ENCODE data around the gene AOPEP.
A peak's percentile ranks its signal among the peaks of the same experiment; 100 is the strongest.
"Not testable (repeated sequence)": the region's sequence is repeated elsewhere in the genome, so short reads cannot be mapped to it uniquely, and the experiment has no call there.

The AOPEP gene

DNA sequence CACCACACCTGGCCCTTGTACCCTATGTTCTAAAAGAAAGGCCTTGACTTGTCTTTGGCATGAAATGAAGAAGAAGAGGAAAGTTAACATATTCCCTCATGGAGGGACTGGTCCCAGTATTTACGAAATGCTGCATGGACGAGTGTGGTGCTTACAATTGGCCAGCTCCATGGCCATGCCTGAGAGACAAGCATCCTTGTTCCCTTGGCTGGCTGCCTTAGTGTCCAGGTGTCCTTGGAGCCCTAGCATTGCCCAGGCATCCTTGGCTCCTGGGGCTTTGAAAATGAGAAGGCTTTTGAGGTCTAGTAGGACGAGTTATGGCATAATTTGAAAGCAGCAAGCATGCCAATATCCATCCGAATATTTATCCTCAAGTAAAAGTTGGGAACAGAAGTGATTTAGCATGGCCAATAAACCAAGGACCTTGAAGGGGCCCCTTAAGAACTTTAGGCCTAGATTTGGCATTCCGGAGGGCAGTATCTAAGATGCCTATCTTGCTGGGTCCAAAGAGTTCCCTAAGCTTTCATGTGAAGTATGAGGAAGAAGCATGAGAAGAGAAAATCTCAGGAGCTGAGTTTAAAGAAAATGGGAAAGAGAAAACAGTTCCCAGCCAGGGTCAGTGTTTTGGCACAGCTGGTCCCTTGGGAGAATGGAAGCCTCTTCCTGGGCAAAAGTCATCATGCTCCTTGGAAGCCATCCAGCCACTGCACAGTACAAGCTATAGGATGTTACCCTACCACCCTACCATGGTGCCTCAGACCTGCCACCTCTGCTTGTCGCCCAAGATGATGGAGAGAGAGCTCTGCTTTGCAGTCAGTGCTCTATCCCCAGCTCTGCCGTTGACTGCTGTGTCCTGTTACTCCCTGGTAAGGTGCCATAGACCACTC, 91.0 kb downstream of the AOPEP start:
- no peak for DNase-seq (ENCODE audit: low read depth in 2 of 2)

DNA sequence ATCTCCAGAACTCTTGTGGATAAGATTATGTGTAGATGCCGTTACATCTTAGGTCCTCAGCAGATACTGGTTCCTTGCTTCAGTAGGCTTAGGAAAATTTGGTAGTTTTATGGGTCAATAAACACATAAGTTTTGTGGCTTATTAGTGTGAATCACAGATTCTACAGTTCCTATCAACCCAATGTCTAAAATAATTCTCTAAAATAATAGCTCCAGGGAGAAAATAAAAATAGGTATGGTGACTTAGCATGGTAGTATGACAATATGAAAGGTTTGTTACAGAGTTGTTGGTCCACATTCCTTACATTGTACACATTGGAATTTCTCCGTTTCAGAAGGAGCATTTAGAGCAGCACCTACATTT, 91.7 kb downstream of the AOPEP start:
- no peak for DNase-seq (ENCODE audit: low read depth in 2 of 2)

GRCh38 chr9:94819161-94819687, 92.7 kb downstream of the AOPEP start:
- DNase-seq (ENCODE audit: low read depth in 2 of 2), result no peak

DNA sequence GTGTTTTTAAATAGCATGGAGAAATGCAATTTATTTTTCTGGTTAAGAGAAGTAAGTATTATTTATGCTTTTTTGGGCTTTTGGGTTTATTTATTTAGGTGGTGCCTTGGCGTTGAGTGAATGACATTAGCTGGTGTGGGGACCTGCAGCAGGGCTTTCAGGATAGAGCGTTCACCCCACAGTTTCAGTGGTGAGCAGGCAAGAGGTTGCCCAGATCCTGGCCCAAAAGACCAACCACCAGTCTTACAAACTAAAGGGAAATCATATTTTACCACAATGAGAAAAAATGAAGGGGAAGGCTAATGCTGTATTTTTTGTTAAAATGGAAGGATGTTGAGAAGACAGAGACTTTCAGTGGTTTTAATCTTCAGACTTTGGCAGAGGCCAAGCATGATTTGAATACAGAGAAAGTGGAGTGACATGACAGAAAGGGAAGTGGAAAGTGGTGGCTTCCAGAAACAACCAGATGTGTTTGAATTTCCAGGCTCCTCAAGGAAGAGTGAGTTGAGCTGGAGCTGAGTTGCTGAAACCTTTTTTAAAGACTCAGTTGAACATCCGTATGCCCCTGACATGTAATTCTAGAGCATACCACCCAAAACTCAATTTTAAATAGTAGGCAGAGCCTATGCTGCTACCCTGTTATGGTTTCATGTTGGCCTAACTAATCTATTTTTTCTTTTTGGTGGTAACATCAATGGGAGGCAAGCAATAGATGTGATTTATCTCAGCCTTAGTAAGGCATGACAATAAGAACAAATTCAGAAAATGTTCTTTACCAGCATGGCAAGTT, 94.8 kb downstream of the AOPEP start:
- DNase-seq (ENCODE audit: low read depth in 2 of 2), result no peak

- DNase-seq (ENCODE audit: low read depth in 2 of 2), result no peak
These were observed 95.8 kb downstream of the AOPEP start for GRCh38 chr9:94822273-94822672.

DNA sequence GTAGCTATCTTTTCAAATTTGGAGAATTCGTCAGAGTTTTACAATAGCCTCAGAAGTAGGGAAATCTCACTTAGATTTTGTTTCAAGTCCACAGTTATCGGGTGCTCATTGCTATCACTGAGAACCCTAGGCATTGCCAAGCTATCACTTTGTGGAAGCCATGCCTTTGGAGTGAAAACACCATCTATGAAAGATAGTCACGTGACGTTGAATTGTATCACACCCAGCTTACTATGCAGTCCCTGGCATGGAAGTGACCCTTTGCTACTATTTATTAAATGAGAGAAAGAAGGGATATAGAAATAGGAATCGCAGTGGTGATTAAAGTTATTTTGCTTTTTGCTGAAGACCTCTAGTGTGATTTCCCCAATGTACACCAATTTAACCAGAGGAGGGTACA, 97.2 kb downstream of the AOPEP start:
- no peak for DNase-seq (ENCODE audit: low read depth in 2 of 2)

GRCh38 chr9:94824411-94824810, 97.9 kb downstream of the AOPEP start:
- no peak for DNase-seq (ENCODE audit: low read depth in 2 of 2)

DNA sequence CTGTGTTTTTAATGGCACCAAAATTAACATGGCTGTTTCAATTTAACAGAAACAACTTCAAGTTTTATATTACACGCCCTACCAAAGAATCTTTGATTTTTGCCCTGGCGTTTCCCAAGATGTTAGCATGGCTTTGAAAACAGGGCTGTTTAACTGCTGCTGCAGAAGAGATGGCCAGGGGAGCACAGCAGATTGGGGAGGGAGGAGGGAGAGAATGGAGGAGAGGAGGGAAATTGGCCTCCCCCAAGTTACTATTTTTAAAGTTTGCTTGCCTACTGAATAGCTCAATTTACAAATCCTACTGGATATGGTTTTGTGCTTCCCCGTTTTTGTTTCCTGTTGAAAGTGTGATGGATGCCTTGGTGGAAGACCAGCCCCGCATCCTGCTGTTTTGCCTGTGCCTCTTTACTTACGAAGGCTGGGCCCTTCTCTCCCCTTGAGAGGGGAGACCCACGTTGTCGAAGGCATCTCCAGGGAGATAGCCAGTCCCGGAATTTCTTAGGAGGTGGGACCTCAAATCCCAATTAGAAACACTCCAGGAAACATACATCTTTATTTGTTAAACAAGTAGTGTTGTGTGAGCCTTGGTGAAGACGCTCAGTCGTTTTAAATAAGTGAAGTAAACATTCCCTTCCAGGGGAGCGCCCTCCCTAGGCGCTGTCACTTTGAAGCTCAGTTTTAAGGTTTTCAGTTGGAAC, 98.6 kb downstream of the AOPEP start:
- no peak for DNase-seq (ENCODE audit: low read depth in 2 of 2)

- no peak for DNase-seq (ENCODE audit: low read depth in 2 of 2)
These were observed 99.1 kb downstream of the AOPEP start for GRCh38 chr9:94825611-94825958.

DNA sequence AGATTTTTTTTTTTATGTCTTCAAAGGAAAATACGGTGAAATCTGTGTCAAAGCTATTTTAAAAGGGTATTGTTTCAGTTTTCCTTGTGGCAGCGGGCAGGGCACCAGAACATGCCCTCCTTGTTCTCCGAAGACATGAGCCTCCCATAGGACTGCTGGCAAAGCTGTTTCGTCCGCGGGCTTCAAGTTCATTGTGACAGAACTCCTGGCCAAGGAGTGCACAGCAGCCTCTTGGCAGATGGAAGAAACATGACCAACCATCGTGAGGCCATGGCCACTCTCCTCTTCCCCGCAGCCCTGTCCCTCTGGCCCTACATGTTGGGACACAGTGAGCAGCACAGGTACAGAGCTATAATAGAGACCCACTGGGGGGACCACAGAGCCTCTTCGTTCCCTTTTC, 99.5 kb downstream of the AOPEP start:
- no peak for DNase-seq (ENCODE audit: low read depth in 2 of 2)

DNA sequence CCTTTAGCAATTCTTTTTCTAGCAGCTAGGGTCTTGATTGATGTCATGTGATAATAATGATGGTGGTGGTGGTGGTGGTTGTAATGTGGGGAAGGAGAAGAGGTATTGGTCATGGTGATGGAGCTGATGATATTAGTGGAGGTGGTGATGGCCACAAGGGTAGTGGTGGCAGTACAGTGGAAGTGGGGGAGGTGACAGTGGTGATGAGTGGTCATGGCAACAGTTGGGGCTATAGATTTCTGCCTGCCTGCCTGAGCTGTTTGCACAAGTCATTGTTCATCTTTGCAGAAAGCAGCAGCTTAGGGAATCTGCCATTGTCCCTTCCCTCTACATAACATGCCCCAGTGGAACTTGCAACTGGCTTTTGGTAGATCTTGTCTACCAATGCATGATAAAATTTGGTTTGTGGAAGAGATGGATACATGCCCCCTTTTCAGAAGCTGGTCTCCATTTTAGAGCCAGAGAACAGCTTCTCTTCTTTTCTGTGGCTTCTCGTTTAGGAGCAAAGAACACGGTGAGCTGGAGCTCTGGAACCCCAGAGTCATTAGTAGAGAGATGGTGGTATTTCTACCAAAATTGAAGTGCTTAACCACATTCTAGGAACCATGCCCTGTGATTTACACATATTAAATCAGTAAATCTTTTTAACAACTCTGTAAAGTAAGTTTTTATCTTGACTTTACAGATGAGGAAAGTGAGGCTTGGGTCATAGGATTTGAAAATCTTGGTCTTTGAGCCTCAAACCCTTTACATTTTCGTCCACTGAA, 100.3 kb downstream of the AOPEP start:
- DNase-seq (ENCODE audit: low read depth in 2 of 2), result no peak

- no peak for DNase-seq (ENCODE audit: low read depth in 2 of 2)
These were observed 101.2 kb downstream of the AOPEP start for GRCh38 chr9:94827584-94828304.

GRCh38 chr9:94829380-94830070, 103.0 kb downstream of the AOPEP start:
- DNase-seq (ENCODE audit: low read depth in 2 of 2), result no peak

GRCh38 chr9:94830071-94830604, 103.6 kb downstream of the AOPEP start:
- DNase-seq (ENCODE audit: low read depth in 2 of 2), result not testable (repeated sequence)

GRCh38 chr9:94833802-94834201, 107.3 kb downstream of the AOPEP start:
- no peak for DNase-seq (ENCODE audit: low read depth in 2 of 2)

DNA sequence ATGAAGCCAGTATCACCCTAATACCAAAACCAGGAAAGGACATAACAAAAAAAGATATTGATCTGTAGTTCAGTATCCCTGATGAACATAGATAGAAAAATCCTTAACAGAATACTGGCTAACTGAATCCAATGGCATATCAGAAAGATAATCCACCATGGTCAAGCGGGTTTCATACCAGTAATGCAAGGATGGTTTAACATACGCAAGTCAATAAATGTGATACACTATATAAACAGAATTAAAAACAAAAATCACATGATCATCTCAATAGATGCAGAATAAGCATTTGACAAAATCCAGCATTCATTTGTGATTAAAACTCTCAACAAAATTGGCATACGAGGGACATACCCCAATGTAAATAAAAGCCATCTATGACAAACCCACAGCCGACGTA, 110.9 kb downstream of the AOPEP start:
- DNase-seq (ENCODE audit: low read depth in 2 of 2), result no peak

- DNase-seq (ENCODE audit: low read depth in 2 of 2), result peak in 1 of 2 donors; percentile 4
These were observed 112.9 kb downstream of the AOPEP start for GRCh38 chr9:94839398-94839797.

DNA sequence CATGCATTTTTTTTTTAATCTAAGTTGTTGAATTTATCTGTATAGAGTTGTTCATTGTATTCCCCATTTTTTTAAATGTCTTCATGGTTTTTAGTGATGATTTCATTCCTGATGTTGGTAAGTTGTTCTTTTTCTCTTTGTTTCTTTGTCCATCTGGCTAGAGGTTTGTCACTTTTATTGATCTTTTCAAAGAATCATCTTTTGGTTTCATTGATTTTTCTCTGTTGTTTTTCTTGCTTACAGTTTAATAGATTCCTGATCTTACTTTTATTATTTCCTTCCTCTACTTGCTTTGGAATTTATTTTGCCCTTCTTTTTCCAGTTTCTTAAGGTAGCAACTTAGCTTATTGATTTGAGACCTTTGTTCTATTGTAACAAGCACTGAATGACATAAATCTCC, 114.2 kb downstream of the AOPEP start:
- DNase-seq (ENCODE audit: low read depth in 2 of 2), result no peak

- DNase-seq (ENCODE audit: low read depth in 2 of 2), result no peak
These were observed 116.6 kb downstream of the AOPEP start for GRCh38 chr9:94843134-94843533.

DNA sequence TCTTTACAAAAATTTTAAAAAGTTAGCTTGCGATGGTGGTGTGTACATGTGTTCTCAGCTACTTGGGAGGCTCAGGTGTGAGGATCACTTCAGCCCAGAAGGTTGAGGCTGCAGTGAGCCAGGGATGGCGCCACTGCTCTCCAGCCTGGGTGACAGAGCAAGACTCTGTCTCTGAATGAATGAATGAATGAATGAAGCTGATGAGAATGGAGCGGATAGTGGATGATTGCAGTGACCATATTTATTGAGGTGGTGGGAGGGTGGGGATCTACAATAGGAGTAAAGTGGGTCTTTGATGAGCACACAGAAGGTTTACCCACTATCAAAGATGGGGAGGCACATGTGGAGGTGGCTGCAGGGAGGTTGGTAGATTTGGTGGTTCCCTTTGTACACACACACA, 120.2 kb downstream of the AOPEP start:
- no peak for DNase-seq (ENCODE audit: low read depth in 2 of 2)
